Motor neuron (in vitro differentiated cells): Measurements from ENCODE around the gene DCDC2. TPM values are rescaled to one million over a fixed set of nuclear protein-coding genes. Genes with fewer than 3 reads are reported as not detected.
"Not testable (repeated sequence)": the region's sequence is repeated elsewhere in the genome, so short reads cannot be mapped to it uniquely, and the experiment has no call there.

ENCODE experiments used
- ATAC-seq, 8 experiments: fragments of 200-7000 bp; cut with Tn5 transposase; replicated peaks in 6 of 8; 2 replicates each; pipeline ENCODE4 v1.8.0; 2021; ENCODE audit warnings: mild to moderate bottlenecking in 8 of 8, moderate library complexity in 8 of 8
- H3K27ac ChIP-seq, 2 donors: fragments of 250-450 bp; sonication (Bioruptor Pico); 2 replicates each; pipeline ENCODE4 v1.9.0; 2021; ENCODE audit warnings: antibody characterized with exemption in 2 of 2, mild to moderate bottlenecking in 2 of 2, moderate library complexity in 1 of 2
- H3K4me1 ChIP-seq, 2 donors: fragments of 250-450 bp; sonication (Bioruptor Pico); replicated peaks in 1 of 2; 2 replicates each; pipeline ENCODE4 v1.6.1; 2021; ENCODE audit warnings: antibody characterized with exemption in 2 of 2, mild to moderate bottlenecking in 2 of 2, moderate library complexity in 1 of 2
- H3K4me3 ChIP-seq, 5 donors: fragments of 250-450 bp; sonication (Bioruptor Pico); 2 replicates each; pipeline ENCODE4 v1.9.0; 2021; ENCODE audit warnings: antibody characterized with exemption in 5 of 5, mild to moderate bottlenecking in 5 of 5, moderate library complexity in 4 of 5
- WGBS, 10 experiments: fragments of 450-650 bp; shearing (Covaris generic); methylation state at CpG; one replicate each; pipeline ENCODE4 v1.0.0; 2022; 5-methylcytosine and 5-hydroxymethylcytosine counted together
- in situ Hi-C, 9 experiments: fragments of 400-800 bp; cut with MboI; loops; one replicate each; pipeline ENCODE4 v1.15.0; 2021; ENCODE audit warnings: low sequenced_read_pairs in 9 of 9, low pct_unique_long_range_greater_than_20kb in 2 of 9; ENCODE audit not compliant: unreplicated experiment in 9 of 9
- total RNA-seq, 8 experiments: library from RNA; unstranded; fragments of 300-600 nt; gene quantifications; 2 replicates each; pipeline versions ENCODE4 v1.2.3 to v1.2.4, GENCODE V29; 2022

Gene DCDC2
- total RNA-seq, 8 experiments from 2014 or later = 0.21 to 13.3 (median 0.90) TPM

DNA sequence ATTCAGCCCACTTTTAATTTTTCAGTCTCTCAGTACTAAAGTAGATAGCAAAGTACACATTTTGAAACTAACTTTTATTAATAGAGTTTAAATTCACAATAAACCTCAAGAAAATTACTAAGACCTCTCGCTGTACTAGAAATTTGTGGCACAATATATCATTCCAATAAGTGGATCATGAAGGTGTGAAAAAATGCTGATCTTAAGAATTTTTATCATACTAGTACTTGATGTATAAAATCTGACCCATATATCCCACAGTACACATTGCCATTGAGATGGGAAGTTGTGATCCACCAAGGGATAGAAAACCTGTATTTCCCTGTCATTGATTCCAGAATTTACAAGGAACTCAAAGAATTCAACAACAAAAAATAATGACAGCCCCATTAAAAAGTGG lies 85.7 kb downstream of the DCDC2 start:
- ATAC-seq = no peak
- in situ Hi-C loops = loop anchor here in 3 of 9 experiments (10.0 to 25.0 kb wide), 2 partner anchors 207 to 210 kb away; no protein-coding TSS in a partner anchor
- 14 to 100% (median 95%) methylated on average over 1 of the region's 1 CpG; no CpG with 5 or more reads in 2 of the 10 experiments for WGBS, 10 experiments
- no peak overlapping the region for H3K4me3 ChIP-seq
- no peak overlapping the region for H3K27ac ChIP-seq
- peaks cover 3 to 26% of the 10 kb centered on the region in 2 donors for H3K4me1 ChIP-seq

DNA sequence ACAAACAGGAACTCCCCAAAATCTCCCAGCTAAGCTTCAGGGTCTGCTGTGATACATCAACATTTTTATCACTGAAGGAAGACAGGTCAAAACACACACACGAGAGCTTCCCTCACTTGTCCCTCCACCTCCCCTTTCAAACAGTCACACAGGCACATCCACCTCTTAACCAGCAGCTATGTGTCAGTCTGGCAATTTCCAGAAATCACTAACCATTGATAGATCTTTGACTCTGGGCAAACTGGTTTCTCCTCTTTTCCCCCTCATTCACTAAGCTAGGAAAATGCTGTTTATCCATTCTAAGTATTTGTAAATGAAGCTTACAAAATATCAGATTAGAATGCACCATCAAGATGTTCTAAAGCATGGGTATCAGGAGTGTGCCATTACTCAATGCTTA lies 87.8 kb downstream of the DCDC2 start:
- 50 to 100% (median 92%) methylated on average over 1 of the region's 1 CpG; no CpG with 5 or more reads in 4 of the 10 experiments for WGBS, 10 experiments
- H3K4me1 ChIP-seq = peaks cover 3 to 26% of the 10 kb centered on the region in 2 donors

DNA sequence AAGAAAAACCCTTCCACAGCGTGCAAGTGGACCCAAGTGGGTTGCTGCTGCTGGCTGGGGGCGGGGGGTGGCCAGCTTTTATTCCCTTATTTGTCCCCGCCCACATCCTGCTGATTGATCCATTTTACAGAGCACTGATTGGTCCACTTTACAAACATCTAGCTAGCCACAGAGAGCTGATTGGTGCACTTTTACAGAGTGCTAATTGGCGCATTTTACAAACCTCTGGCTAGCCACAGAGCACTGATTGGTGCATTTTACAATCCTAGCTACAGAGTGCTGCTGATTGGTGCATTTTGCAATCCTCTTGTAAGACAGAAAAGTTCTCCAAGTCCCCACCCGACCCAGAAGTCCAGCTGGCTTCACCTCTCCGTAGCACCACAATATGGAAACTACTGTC lies 99.6 kb downstream of the DCDC2 start:
- ATAC-seq, H3K4me3 ChIP-seq, H3K4me1 ChIP-seq, H3K27ac ChIP-seq: not testable (repeated sequence)
- in situ Hi-C loops = loop anchor here in 1 of 9 experiments (25.0 kb wide), 1 partner anchor 196 kb away; no protein-coding TSS in a partner anchor
- 28 to 100% (median 80%) methylated on average over 1 to 6 of the region's 6 CpGs; no CpG with 5 or more reads in 3 of the 10 experiments for WGBS, 10 experiments

More for the DNA sequence above, 87.8 kb downstream of the DCDC2 start:
- in situ Hi-C loops = loop anchor here in 3 of 9 experiments (10.0 to 25.0 kb wide), 2 partner anchors 205 to 208 kb away; no protein-coding TSS in a partner anchor
- ATAC-seq = peak in 1 of 8 experiments; percentile 30
- Histone ChIP-seq H3K27ac (no peak overlapping the region), H3K4me3 (no peak overlapping the region)

DNA sequence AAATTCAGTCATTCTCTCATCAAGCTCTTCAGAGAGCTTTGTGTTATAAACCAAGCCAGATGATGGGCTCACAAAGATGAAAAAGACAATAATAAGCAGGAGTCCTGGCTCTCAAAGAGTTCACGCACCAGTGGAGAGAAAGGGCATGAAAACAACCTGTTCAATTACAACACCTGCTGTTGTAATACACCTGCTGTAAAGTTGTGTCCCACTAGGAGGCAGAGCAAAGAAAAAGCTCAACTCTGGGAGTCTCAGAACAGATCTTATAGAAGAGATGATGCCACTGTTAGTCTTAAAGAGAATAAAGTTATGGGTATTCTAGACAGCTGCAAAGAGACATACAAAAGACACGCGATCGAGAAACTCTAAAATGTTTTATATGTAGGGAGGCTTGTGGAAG lies 100.6 kb downstream of the DCDC2 start:
- Histone ChIP-seq H3K27ac (no peak overlapping the region), H3K4me3 (no peak overlapping the region), H3K4me1 (peaks cover 0 to 6% of the 10 kb centered on the region in 2 donors)
- 59 to 100% (median 91%) methylated on average over 1 to 4 of the region's 4 CpGs for WGBS, 10 experiments
- in situ Hi-C loops = loop anchor here in 1 of 9 experiments (25.0 kb wide), 1 partner anchor 195 kb away; no protein-coding TSS in a partner anchor
- no peak for ATAC-seq

DNA sequence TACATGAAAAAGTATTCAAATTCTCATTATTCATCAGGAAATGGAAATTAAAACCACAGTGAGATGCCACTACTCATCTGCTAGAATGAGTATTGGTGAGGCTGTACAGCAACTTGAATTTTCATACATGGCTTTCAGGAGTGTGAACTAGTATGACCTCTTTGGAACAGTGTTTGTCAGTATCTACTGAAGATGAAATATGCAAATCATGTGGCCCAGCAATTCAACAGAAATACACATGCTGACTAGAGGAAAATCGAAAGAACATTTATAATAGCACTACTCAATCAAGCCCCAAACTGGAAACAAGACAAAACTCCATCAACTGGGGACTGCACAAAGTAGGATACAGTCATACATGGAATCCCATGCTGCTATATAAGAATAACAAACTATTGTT lies 102.2 kb downstream of the DCDC2 start:
- ATAC-seq = peak in 3 of 8 experiments; percentile 18 to 72 (median 67)
- peaks cover 0 to 11% of the 10 kb centered on the region in 2 donors for H3K4me1 ChIP-seq
- WGBS, 10 experiments = 0 to 100% (median 77%) methylated on average over 1 of the region's 1 CpG; no CpG with 5 or more reads in 2 of the 10 experiments
- H3K4me3 ChIP-seq = no peak overlapping the region
- in situ Hi-C loops = loop anchor here in 1 of 9 experiments (25.0 kb wide), 1 partner anchor 193 kb away; no protein-coding TSS in a partner anchor
- H3K27ac ChIP-seq = no peak overlapping the region

DNA sequence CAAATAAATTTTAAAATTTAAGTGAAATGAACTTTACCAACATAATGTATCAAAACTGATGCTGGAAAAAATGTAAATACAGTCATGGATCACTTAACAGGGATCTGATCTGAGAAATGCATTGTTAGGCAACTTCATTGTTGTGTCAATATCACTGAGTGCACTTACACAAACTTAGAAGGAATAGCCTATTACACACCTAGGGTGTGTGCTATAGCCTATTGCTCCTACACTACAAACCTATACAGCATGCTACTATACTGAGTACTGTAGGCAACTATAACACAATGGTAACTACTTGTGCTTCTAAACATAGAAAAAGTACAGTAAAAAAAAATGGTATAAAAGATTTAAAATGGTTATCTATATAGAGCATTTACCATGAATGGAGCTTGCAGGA lies 104.5 kb downstream of the DCDC2 start:
- Histone ChIP-seq H3K4me3 (no peak overlapping the region), H3K27ac (no peak overlapping the region), H3K4me1 (peaks cover 0 to 24% of the 10 kb centered on the region in 2 donors)
- no peak for ATAC-seq
- in situ Hi-C loops = loop anchor here in 1 of 9 experiments (25.0 kb wide), 1 partner anchor 191 kb away; no protein-coding TSS in a partner anchor

DNA sequence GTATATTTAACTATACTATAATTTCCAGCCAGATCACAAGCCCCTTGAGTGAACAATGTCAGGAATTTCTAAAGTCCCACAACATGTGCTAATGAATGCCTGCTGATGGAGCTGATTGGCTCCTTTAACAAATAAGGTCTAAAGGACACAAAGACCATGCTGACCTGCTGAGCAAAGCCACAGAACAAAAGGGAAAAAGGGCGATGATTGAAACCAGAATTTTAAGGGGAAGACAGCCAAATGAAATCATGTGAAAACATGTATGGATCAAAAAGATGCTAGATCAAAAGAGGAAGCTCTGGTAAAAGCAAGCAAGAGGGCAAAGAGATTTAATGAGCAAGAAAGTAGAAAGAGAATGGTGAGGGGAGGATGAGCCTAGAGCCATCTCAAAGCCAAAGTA lies 105.6 kb downstream of the DCDC2 start:
- in situ Hi-C loops = loop anchor here in 1 of 9 experiments (25.0 kb wide), 1 partner anchor 190 kb away; no protein-coding TSS in a partner anchor
- Histone ChIP-seq H3K4me1 (peaks cover 0 to 23% of the 10 kb centered on the region in 2 donors), H3K4me3 (no peak overlapping the region), H3K27ac (no peak overlapping the region)
- ATAC-seq = no peak
- WGBS, 10 experiments = 0 to 82% (median 25%) methylated on average over 1 of the region's 1 CpG; no CpG with 5 or more reads in 1 of the 10 experiments

DNA sequence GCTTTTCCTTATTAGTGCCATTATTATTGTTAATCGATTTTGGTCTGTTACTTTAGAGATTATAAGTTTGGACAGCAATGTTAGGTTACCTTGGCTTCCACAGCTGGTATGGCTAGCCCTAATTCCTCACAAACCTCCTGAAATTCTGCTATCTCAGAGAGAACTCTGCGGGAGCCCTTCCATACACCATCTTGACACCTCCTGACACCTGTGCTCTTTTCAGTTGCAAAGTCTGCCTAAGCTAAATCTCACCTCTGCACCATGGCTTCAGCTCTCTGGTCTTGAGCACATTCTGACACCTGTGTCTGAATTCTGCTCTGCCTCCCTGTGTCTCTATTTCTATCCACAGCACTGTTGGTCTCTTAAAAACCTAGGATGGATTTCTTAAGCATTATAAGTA lies 106.5 kb downstream of the DCDC2 start:
- WGBS, 10 experiments = 0 to 100% (median 67%) methylated on average over 1 to 2 of the region's 2 CpGs; no CpG with 5 or more reads in 3 of the 10 experiments
- H3K27ac ChIP-seq = no peak overlapping the region
- in situ Hi-C loops = loop anchor here in 1 of 9 experiments (25.0 kb wide), 1 partner anchor 189 kb away; no protein-coding TSS in a partner anchor
- peaks cover 0 to 19% of the 10 kb centered on the region in 2 donors for H3K4me1 ChIP-seq
- no peak for ATAC-seq
- H3K4me3 ChIP-seq = no peak overlapping the region

DNA sequence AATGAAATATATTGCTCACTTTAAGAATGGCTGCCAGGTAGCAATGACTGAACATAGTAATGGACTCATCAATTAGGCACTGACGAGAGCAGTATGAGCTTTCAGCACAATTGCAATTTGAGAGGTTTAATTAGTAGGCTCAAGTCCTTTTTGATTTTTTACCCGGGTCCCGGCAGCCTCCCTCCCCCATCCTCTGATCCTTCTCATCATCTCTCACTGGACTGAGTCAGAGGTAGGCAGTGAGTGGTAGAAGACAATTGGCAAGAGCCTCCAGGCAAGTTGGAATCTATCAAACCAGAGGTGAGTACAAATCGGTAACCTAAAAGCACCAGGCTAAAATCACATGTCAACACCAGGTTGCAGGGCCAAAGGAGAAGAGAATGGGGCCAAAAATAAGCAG lies 107.9 kb downstream of the DCDC2 start:
- no peak overlapping the region for H3K4me3 ChIP-seq
- no peak overlapping the region for H3K27ac ChIP-seq
- ATAC-seq = peak in 4 of 8 experiments; percentile 14 to 75 (median 55)
- WGBS, 10 experiments = 21 to 100% (median 68%) methylated on average over 1 to 4 of the region's 4 CpGs; no CpG with 5 or more reads in 3 of the 10 experiments
- in situ Hi-C loops = loop anchor here in 1 of 9 experiments (25.0 kb wide), 1 partner anchor 188 kb away; no protein-coding TSS in a partner anchor
- peaks cover 0 to 18% of the 10 kb centered on the region in 2 donors for H3K4me1 ChIP-seq

DNA sequence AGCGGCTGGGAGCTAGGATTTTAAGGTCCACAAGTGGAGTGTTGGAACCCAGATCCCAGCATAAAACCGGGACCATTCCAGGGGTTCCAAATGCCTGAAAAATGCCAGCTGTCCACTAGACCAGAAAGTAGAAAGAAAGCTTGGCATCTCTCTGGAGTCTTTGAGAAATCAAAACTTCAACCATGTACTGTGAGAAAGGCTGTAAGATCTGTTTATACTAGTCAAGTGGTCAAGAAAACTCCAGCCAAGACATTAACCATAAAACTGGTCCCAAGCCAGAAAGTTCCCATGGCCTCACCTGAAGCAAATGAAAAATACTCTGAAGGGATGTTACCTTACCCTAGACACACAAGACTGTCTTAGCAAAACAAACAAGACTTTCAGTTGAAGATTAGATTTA lies 112.6 kb downstream of the DCDC2 start:
- H3K4me1 ChIP-seq = peaks cover 5 to 15% of the 10 kb centered on the region in 2 donors
- no peak for ATAC-seq
- H3K27ac ChIP-seq = no peak overlapping the region
- no peak overlapping the region for H3K4me3 ChIP-seq
- in situ Hi-C loops = no loop called here
- WGBS, 10 experiments = 66 to 100% (median 96%) methylated on average over 1 to 2 of the region's 2 CpGs; no CpG with 5 or more reads in 4 of the 10 experiments

DNA sequence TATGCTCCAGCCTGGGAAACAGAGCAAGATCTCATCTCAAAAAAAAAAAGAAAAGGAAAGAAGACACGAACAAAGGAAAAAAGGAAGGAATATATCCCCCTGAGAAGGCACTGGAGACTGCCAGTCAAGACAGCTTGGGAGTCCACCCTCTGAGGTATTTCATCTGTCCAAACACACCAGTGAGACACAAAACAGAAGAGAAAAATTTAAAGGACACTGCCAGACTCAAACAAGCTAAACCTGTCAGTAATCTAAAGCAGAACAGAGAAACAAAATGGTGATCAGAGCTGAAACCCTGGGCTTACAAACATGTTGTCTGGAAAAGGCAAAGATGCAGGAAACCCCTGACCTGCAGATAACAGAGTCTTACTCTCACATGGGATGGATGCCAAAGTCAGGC lies 114.9 kb downstream of the DCDC2 start:
- Histone ChIP-seq H3K27ac (no peak overlapping the region), H3K4me3 (no peak overlapping the region), H3K4me1 (peaks cover 5% of the 10 kb centered on the region in 2 donors)
- 0 to 100% (median 38%) methylated on average over 1 of the region's 1 CpG; no CpG with 5 or more reads in 3 of the 10 experiments for WGBS, 10 experiments
- in situ Hi-C loops = no loop called here
- no peak for ATAC-seq

DNA sequence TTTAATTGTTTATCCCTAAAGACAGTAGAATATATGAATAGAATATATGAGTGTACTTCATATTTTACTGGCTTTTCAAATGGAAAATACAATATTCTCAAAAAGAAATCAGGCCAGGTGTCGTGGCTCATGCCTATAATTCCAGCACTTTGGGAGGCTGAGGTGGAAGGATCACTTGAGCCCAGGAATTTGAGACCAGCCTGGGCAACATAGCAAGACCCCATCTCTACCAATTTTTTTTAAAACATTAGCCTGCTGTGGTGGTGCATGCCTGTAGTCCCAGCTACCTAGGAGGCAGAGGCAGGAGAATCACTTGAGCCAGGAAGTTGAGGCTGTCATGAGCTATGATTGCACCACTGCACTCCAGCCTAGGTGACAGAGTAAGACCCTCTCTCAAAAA lies 116.1 kb downstream of the DCDC2 start:
- 0 to 100% (median 17%) methylated on average over 1 of the region's 1 CpG; no CpG with 5 or more reads in 4 of the 10 experiments for WGBS, 10 experiments
- in situ Hi-C loops, H3K4me1 ChIP-seq, H3K4me3 ChIP-seq, H3K27ac ChIP-seq, ATAC-seq: not testable (repeated sequence)

DNA sequence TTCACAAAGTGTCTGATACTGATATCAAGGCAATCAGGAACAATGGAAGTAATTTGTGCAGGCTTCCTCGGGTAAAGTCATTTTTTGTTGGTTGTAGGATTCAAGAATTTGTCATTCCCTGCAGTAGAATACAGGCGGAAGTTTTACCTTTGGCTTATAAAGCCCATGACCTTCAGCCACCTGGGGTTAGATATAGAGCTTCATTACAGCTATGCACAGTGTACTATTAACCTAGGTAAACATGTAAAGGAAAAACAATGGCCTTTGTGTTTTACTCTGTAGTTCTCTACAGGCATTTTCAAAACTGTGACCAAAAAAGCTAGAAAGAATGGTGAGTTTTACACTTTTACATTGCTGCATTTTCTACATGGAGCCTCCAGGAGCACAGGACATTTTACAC lies 116.9 kb downstream of the DCDC2 start:
- H3K4me1 ChIP-seq = peaks cover 5% of the 10 kb centered on the region in 2 donors
- 0 to 100% (median 48%) methylated on average over 1 to 2 of the region's 2 CpGs; no CpG with 5 or more reads in 3 of the 10 experiments for WGBS, 10 experiments
- H3K27ac ChIP-seq = no peak overlapping the region
- no peak overlapping the region for H3K4me3 ChIP-seq
- peak in 1 of 8 experiments; percentile 14 for ATAC-seq
- in situ Hi-C loops = no loop called here
